HG03575 (cell line): ENCODE measurements around the gene SPNS2.

Experiments
- ATAC-seq: cut with Tn5 transposase; IDR thresholded peaks from one replicate; pipeline ENCODE4 v1.9.1; 2021; ENCODE audit not compliant: unreplicated experiment, insufficient number of reproducible peaks, low FRiP score; ENCODE audit errors: extremely low read depth

The SPNS2 gene

DNA sequence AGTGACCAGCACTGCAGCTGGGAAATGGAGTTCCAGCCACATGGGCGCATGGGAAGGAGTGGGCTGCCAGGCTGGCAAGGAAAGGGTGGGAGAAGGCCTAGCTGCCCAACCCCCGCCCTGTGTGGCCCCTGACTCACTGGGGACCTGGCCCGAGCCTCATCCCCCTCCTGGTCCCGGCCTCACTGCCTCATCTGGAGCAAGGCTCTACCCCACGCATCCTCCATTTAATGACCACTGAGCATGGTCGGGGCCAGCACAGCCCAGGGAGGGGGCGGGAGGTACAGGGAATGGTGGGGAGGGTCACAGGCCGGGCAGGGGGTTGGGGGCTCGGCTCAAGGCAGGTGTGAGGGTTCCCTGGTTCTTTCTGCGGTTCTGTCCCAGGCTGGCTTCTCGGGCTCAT is 16.1 kb downstream of the SPNS2 start:
- ATAC-seq: no peak

DNA sequence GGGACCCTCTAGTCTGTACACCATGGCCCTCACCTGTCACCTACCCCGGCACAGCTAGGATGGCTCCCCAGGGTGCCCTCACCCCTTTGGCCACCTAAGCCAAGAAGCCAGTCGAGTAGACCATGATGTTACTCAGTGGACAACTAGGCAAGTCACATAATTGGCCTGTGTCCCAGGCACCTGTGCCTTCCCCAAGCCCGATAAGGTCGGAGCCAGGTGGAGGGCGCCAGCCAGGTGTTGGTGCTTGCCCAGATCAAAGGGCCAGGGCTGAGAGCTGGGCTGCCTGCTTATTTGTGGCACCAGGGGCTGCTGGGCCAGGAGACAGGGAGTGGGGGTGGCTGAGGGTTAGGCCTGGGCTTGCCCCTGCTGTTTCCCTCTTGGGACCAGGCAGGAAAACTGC is 16.8 kb downstream of the SPNS2 start:
- no peak for ATAC-seq

DNA sequence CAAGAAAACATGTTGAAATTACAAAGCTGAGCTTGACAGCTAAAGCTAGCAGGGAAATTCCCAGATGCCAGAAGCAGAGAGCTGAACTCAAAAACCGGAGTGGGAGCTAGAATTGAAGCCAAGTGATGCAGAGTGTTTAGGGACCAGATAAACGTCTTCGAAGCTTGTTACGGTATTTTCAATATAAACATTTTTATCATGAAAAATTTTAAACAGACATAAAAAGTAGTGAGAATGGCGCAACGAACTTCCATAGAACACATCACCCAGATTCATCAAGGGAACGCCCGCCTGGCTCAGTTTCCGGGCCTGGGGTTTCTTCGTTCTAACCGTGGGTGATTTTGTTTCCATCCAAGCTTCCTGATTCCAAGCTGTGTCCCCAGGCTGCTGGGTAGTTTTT is 18.1 kb downstream of the SPNS2 start:
- ATAC-seq: no peak

DNA sequence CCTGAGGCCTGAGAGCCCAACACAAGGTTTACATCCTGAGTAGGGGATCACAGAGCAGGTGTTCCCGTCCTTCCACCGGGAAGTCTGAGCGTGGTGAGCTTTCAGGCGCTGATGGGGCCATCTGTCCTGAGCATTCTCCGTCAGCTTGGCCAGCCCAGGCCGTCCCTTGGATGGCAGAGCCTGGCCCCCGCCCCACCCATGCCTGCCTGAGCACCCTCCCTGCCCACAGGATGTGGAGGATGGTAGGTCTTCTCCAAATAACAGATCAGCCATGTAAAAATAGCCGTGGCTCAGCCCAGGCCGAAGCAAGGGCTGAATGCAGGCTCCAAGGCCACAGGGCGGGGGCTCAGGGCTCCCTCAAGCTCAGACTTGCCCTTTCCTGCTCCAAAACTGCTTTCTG is 20.2 kb downstream of the SPNS2 start:
- no peak for ATAC-seq

DNA sequence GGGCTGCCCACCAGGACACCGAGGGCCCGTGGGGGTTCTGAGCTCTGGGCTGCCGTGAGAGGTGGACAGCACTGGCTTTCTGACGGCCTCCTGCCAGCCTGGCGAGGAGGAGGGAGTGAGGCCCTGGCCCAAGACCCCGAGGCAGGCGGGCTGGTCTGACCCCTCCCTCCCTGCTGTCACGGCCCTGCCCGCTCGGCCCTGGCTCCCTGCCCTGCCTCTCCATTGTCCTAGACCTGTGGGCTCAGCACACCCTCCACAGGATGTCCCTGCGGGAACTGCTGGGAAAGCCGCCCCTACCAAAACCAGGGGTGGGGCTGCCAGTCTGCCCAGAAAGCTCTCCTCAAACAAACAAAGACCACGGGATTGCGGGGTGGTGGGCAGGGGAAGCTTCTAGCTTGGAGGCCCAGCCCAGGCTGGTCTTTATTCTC is 20.7 kb downstream of the SPNS2 start:
- ATAC-seq: no peak

DNA sequence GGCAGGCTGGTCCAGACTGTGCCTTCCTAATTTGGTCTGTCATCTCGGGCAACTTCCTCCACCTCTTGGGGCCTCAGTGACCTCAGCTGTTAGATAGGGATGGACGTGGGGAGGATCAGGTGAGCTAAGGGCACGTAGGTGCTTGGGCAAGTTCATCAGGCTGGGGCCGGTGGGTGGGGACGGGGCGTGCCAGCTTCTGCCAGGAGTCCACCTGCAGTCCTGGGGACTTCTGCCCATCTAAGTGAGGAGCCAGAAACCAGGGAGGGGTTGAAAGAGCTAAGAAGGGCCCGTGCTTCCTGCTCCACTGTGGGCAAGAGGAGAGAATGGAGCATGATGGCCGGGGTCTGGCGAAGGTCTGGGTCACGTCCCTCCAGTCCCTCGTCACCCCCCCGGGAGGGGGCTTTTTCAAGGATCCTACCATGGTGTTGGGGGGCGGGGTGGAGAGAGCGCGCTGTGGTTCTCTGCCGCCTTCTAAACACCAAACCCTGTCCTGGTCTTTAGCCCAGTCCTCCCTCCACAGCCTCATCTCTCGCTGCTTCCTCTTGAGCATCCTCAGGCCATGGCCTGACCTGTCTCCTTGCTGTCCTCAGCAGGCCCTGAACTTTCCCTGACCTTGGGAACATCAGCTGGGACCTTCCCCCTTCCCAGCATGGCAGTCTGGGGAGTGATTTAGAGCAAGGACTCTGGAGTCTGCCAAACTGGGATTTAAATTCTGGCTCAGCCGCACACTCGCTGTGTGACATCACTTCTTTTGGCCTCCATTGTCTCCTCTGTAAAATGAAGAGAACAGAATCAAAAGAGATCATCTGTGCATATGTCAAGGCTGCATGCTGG is 21.6 kb downstream of the SPNS2 start:
- ATAC-seq: no peak

DNA sequence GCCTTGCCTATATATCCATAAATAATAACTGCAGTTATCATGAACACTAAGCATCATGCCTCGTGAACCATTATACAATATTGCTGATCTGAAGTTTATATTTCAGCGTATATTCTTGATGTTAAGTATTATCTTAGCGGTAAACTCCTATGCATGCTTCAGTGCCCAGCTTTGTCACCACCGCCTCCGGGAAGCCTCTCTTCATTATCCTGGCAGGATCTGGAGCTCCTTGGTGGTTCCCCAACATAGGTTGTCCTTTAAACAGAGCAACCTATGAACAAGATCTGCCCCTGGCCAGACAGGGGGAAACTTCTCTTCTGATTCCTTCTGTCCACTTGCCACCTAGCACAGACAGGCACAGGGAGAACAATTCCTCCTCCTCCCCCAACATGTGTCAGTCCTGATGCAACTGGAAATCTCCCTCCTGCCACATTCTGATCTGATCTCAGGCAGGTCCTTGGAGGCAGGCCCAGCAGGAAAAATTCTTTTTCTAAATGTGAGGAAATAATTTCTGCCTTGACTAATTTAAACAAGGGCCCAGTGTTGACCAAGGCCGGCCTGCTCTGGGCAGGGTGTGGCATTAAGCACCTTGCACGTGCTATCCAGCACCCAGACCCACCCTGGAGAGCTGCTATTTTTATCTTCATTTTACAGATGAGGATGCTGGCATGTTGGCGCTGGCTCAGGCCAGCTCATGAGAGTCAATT is 22.4 kb downstream of the SPNS2 start:
- no peak for ATAC-seq

DNA sequence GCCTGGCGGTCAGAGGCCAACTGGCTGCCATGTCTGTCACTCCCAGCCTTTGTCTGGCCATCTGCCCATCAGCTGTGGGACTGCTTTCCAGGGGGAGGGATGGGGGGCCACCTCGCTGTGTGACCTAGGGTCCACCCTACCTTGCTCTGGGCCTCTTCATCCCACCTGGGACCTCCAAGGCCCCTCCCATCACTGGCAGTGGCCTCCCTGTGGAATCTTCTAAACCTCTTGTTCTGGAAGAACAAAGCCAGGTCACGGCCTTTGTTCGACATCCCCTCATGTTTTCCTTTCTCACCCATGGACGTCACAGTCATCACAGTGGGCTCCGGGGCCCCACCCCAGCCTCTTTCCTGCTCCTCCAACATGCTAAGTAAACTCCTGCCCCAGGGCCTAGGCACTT is 24.0 kb downstream of the SPNS2 start:
- ATAC-seq: no peak

DNA sequence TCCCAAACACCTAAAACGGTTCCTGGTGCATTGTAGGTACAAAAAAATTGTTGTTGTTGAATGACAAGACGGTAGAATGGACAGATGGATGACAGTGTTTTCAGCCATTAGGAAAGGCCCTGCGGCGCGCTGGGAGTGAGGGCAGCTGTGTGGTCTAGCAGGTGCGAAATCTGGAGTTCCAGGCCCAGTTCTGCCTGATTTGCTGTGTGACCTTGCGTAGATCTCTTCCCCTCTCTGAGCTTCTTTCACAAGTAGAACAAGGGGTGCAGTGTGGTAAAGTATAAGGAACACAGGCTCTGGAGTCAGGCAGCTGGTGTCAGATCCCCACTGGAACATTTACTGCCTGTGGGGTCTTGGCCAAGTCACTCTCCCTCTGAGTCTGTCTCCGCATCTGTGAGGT is 25.3 kb downstream of the SPNS2 start:
- ATAC-seq: no peak

DNA sequence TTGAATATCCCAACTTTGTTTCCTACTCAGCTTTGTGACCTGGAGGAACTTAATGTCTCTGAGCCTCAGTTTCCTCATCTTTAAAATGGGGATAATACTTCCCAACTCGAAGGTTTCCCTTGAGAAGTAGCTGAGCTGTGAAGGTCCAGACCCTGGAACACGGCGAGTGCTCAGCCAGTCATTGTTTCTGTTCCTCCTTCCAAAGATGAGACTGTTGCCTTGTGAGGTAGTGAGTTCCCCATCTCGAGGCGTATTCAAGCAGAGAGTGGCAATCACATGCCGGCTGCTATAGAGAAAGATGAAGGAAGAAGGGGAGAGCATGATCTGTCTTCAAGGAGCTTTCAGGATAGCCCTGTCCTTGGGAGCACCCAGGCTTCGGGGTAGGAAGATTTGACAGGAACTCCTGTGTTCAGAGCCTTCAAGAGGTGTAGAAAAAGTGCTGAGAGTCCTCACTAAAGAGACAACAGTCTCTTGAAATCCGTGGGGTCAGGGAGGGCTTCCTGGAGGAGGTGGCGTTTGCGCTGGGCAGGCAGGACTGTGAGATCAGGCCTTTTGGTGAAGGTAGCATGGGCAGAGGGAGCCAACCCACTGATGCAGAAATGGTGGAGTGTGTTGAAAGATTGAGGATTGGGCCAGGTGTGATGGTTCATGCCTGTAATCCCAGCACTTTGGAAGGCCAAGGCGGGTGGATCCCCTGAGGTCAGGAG is 27.2 kb downstream of the SPNS2 start:
- ATAC-seq: no peak

DNA sequence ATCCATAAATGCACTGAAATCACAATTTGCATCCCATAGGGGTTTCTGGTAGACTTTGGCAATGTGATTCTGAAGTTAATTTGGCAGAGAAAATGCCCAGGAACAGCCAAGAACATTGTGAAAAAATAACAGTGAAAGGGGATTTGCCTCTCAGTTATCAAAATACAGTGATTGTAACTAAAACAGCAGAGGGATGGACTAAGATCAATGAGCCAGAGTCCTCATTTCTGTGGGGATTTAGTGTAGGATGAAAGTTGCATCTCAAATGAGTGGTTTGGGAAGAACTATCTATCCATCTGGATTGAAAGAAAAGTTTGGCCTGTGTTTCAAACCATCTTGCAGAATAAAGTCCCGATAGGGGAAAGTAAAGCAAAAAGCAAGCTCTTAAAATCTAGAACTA is 28.5 kb downstream of the SPNS2 start:
- no peak for ATAC-seq

DNA sequence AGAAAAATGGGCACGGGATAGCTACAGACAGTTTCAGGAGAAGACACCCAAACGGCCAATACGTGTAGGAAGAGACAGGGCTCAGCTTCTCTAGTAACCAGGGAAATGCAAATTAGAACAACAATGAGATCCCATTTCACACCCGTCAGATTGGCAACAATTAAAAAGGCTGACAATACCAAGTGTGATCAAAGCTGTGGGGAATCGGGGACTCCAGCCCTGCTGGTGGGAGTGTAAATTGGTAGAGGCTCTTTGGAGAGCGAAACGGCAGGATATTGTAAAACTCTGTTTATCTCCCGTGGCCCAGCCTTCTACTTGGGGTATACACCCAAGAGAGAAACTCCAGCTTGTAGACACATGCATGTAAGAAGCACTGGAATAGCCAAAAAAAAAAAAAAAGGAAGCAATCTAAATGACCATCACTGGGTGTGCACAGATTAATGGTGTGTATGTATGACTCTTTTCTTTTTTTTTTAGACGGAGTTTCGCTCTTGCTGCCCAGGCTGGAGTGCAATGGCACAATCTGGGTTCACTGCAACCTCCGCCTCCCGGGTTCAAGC is 29.0 kb downstream of the SPNS2 start:
- ATAC-seq: no peak

DNA sequence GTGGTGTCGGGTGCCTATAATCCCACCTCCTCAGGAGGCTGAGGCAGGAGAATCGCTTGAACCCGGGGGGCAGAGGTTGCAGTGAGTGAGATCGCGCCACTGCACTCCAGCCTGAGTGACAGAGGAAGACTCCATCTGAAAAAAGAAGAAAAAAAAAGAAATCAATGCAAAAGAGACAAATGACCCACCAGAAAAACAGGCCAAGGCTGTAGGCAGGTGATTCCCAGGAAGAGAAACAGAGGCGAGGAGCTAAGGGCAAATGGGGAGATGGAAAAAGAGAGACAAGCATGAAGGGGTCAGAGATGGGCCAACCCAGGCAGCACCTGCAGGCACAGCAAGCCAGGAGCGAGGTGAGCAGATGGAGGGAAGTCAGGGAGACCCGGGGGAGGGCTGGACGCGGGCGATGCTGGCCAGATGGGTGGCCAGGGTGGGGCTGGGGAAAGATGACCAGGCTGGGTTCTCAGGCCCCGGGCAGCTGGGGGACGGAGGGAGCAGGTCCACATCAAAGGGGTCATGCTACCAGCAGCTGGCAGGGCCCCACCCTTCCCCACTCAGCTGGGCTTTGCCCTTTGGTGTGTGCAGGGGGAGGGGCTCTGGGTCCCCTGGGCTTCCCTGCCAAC is 31.0 kb downstream of the SPNS2 start:
- no peak for ATAC-seq

DNA sequence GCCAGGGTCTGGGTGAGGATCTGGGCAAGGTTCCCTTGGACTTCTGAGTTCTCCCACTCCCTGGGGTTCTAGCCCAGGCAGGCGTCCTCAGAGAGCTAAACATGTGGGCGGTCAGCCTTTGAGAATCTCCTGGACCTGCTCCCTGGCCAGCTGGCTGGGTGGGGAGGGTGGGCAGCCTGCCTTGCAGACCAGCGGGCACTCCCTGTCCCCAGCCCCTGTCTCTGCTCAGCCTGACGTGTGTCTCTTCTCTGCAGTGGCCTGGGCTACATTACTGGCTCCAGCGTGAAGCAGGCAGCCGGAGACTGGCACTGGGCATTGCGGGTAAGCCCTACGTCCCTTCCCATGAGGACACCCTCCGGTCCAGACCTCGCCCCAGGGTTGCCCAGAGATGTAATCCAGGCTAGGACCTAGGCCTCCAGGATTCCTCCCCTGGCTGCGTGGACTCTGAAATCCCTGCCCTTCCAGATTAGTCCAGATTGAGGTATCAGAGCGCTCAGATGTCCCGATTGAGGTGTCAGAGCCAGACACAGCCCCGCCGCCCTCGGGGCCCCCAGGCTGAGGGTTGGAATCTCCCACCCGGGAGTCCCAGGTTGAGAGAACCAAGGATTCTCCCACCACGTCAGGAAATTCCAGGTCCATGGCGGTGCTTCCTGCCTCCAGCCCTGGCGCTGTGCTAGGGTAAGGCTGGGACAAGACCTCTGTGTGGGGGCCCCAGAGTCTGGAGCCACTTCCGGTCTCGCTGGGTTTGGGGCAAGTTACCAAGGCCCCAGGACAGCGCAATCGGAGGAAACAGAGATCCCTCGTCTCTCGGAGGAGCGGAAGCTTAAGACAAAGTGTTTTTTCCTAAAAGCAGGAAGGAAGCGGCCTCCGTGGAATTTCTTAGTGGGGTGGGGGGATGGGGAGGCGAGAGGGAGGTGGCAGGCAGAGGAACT is 32.4 kb downstream of the SPNS2 start:
- no peak for ATAC-seq

DNA sequence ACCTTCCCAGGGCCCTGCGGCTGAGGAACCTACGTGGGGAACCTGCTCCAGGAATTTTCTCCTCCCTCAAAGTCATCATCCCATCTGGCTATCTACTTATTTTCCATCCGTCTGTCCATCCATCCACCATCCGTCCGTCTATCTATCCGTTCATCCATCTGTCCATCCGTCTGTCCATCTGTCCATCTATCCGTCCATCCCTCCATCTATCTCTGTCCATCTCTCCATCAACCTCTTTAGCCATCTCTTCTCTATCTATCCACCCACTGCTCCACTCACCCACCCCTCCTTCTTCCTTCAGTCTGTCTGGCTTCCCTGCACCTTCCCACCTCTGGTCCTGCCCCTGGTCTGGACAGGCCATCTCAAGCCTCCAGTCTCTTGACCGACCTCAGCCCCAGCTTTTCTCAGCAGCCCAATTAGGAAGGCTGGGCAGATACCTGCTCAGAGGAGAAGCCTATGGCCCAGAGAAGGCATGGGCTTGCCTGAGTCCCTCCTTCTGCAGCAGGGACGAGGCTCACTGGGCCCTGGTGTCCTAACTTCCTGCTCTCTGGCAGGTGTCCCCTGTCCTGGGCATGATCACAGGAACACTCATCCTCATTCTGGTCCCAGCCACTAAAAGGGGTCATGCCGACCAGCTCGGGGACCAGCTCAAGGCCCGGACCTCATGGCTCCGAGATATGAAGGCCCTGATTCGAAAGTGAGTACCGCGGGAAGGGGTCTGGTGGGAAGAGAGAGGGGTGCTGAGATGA is 33.5 kb downstream of the SPNS2 start:
- no peak for ATAC-seq

DNA sequence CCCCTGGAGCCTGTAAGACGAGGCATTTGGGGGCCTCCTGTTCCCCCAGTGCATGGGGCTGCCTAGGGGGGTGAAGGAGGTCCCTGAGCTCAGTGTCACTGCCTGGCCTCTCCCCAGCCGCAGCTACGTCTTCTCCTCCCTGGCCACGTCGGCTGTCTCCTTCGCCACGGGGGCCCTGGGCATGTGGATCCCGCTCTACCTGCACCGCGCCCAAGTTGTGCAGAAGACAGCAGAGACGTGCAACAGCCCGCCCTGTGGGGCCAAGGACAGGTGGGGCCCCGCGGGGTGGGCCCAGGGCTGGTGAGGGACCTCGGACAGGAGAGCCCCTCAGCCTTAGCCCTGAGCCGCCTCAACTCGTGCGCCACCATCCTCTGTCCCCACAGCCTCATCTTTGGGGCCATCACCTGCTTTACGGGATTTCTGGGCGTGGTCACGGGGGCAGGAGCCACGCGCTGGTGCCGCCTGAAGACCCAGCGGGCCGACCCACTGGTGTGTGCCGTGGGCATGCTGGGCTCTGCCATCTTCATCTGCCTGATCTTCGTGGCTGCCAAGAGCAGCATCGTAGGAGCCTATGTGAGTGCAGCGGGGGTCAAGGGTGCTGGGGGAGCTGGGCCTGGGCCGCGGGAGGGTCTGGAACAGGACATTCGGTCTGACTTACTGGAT is 34.3 kb downstream of the SPNS2 start:
- no peak for ATAC-seq
